ENCODE measurements around the gene CCDC54.

Gene CCDC54

GRCh38 chr3:107413264-107413663, 36.0 kb downstream of the CCDC54 start:
- H3K4me1 ChIP-seq (ENCODE audit: insufficient read depth, low read length) = no peaks in the 10 kb centered on the region
- no peak overlapping the region for H3K4me3 ChIP-seq (ENCODE audit: low read length)
- H3K36me3 ChIP-seq (ENCODE audit: insufficient read depth, low read depth, low read length) = no peaks in the 10 kb centered on the region
- peaks cover 8% of the 10 kb centered on the region; the same call in 1 of the 2 replicates for H3K9me3 ChIP-seq (ENCODE audit: insufficient read depth, low read depth, low read length)
- no peak overlapping the region for H3K9ac ChIP-seq (ENCODE audit: low read depth, low read length)
- H3K27ac ChIP-seq (ENCODE audit: low read length) = no peak overlapping the region
- H3K27me3 ChIP-seq (ENCODE audit: insufficient read depth, low read length) = no peaks in the 10 kb centered on the region

GRCh38 chr3:107414325-107414964, 37.2 kb downstream of the CCDC54 start:
- H3K9me3 ChIP-seq (ENCODE audit: insufficient read depth, low read depth, low read length) = peaks cover 3% of the 10 kb centered on the region; the same call in 1 of the 2 replicates
- no peaks in the 10 kb centered on the region for H3K36me3 ChIP-seq (ENCODE audit: insufficient read depth, low read depth, low read length)
- H3K27me3 ChIP-seq (ENCODE audit: insufficient read depth, low read length) = no peaks in the 10 kb centered on the region
- H3K27ac ChIP-seq (ENCODE audit: low read length) = no peak overlapping the region
- no peaks in the 10 kb centered on the region for H3K4me1 ChIP-seq (ENCODE audit: insufficient read depth, low read length)
- H3K4me3 ChIP-seq (ENCODE audit: low read length) = no peak overlapping the region
- no peak overlapping the region for H3K9ac ChIP-seq (ENCODE audit: low read depth, low read length)

- no peaks in the 10 kb centered on the region for H3K36me3 ChIP-seq (ENCODE audit: insufficient read depth, low read depth, low read length)
- no peak overlapping the region for H3K9ac ChIP-seq (ENCODE audit: low read depth, low read length)
These were observed 38.9 kb downstream of the CCDC54 start for GRCh38 chr3:107416138-107416537.

GRCh38 chr3:107416886-107417285, 39.6 kb downstream of the CCDC54 start:
- Histone ChIP-seq H3K27ac (ENCODE audit: low read length) (no peak overlapping the region), H3K27me3 (ENCODE audit: insufficient read depth, low read length) (no peaks in the 10 kb centered on the region), H3K9me3 (ENCODE audit: insufficient read depth, low read depth, low read length) (no peaks in the 10 kb centered on the region), H3K9ac (ENCODE audit: low read depth, low read length) (no peak overlapping the region), H3K4me1 (ENCODE audit: insufficient read depth, low read length) (no peaks in the 10 kb centered on the region), H3K36me3 (ENCODE audit: insufficient read depth, low read depth, low read length) (no peaks in the 10 kb centered on the region), H3K4me3 (ENCODE audit: low read length) (no peak overlapping the region)

More at GRCh38 chr3:107416138-107416537, 38.9 kb downstream of the CCDC54 start:
- H3K4me1 ChIP-seq (ENCODE audit: insufficient read depth, low read length) = no peaks in the 10 kb centered on the region
- no peak overlapping the region for H3K27ac ChIP-seq (ENCODE audit: low read length)
- no peak overlapping the region for H3K4me3 ChIP-seq (ENCODE audit: low read length)
- no peaks in the 10 kb centered on the region for H3K9me3 ChIP-seq (ENCODE audit: insufficient read depth, low read depth, low read length)
- H3K27me3 ChIP-seq (ENCODE audit: insufficient read depth, low read length) = no peaks in the 10 kb centered on the region

GRCh38 chr3:107421170-107421792, 44.0 kb downstream of the CCDC54 start:
- H3K27ac ChIP-seq (ENCODE audit: low read length) = no peak overlapping the region
- no peaks in the 10 kb centered on the region for H3K27me3 ChIP-seq (ENCODE audit: insufficient read depth, low read length)
- H3K36me3 ChIP-seq (ENCODE audit: insufficient read depth, low read depth, low read length) = no peaks in the 10 kb centered on the region
- H3K9ac ChIP-seq (ENCODE audit: low read depth, low read length) = no peak overlapping the region
- no peaks in the 10 kb centered on the region for H3K4me1 ChIP-seq (ENCODE audit: insufficient read depth, low read length)
- H3K4me3 ChIP-seq (ENCODE audit: low read length) = no peak overlapping the region
- no peaks in the 10 kb centered on the region for H3K9me3 ChIP-seq (ENCODE audit: insufficient read depth, low read depth, low read length)

- no peak overlapping the region for H3K27ac ChIP-seq (ENCODE audit: low read length)
- H3K36me3 ChIP-seq (ENCODE audit: insufficient read depth, low read depth, low read length) = no peaks in the 10 kb centered on the region
- no peaks in the 10 kb centered on the region for H3K9me3 ChIP-seq (ENCODE audit: insufficient read depth, low read depth, low read length)
- H3K4me1 ChIP-seq (ENCODE audit: insufficient read depth, low read length) = no peaks in the 10 kb centered on the region
- H3K9ac ChIP-seq (ENCODE audit: low read depth, low read length) = no peak overlapping the region
- H3K4me3 ChIP-seq (ENCODE audit: low read length) = no peak overlapping the region
- H3K27me3 ChIP-seq (ENCODE audit: insufficient read depth, low read length) = no peaks in the 10 kb centered on the region
These were observed 44.6 kb downstream of the CCDC54 start for GRCh38 chr3:107421881-107422280.

- Histone ChIP-seq H3K4me1 (ENCODE audit: insufficient read depth, low read length) (no peaks in the 10 kb centered on the region; the same call in 1 of the 2 replicates), H3K9me3 (ENCODE audit: insufficient read depth, low read depth, low read length) (no peaks in the 10 kb centered on the region), H3K9ac (ENCODE audit: low read depth, low read length) (no peak overlapping the region), H3K4me3 (ENCODE audit: low read length) (no peak overlapping the region), H3K36me3 (ENCODE audit: insufficient read depth, low read depth, low read length) (no peaks in the 10 kb centered on the region), H3K27ac (ENCODE audit: low read length) (no peak overlapping the region), H3K27me3 (ENCODE audit: insufficient read depth, low read length) (peaks cover 18% of the 10 kb centered on the region)
These were observed 47.8 kb downstream of the CCDC54 start for GRCh38 chr3:107425033-107425432.

- Histone ChIP-seq H3K27ac (ENCODE audit: low read length) (no peak overlapping the region), H3K4me3 (ENCODE audit: low read length) (no peak overlapping the region), H3K36me3 (ENCODE audit: insufficient read depth, low read depth, low read length) (no peaks in the 10 kb centered on the region), H3K9me3 (ENCODE audit: insufficient read depth, low read depth, low read length) (no peaks in the 10 kb centered on the region), H3K4me1 (ENCODE audit: insufficient read depth, low read length) (peaks cover 7% of the 10 kb centered on the region; the same call in 1 of the 2 replicates), H3K27me3 (ENCODE audit: insufficient read depth, low read length) (peaks cover 30% of the 10 kb centered on the region), H3K9ac (ENCODE audit: low read depth, low read length) (no peak overlapping the region)
These were observed 49.0 kb downstream of the CCDC54 start for GRCh38 chr3:107426223-107426622.

Data from iPS-20b (cell line).